ENCODE results near the gene CYP3A5. TPM values are rescaled to one million over a fixed set of nuclear protein-coding genes. Genes with fewer than 3 reads are reported as not detected.

The CYP3A5 gene
- total RNA-seq, 1 donor, result under 0.01 TPM

DNA sequence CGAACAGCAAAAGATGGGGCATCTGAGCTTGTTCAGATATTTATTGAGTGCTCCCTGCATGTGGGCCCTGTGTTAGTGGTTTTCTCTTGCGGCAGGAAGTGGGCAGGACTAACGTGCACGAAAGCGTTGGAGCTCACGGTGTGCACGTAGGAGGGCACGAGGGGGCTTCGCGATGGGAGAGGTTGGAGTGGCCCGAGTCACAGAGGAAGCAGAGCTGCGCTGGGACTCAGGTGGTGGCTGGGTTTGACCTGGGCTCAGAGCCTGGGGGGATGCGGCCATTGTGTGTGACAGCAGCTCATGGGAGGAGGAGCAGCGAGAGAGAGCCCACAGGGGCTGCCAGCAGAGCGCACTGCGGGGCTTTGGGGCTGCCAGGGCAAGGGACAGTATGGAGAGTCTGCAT lies 55.3 kb downstream of the CYP3A5 start:
- Histone ChIP-seq H3K4me2 (ENCODE audit: insufficient read depth, low read length) (no peak overlapping the region), H2AFZ (ENCODE audit: low read length) (no peak overlapping the region), H3K9me3 (ENCODE audit: low read depth, low read length) (no peaks in the 10 kb centered on the region), H3K27ac (ENCODE audit: low read depth, low read length) (no peak overlapping the region), H3K4me3 (ENCODE audit: insufficient read depth, low read length) (no peak overlapping the region), H3K27me3 (ENCODE audit: insufficient read depth, low read length) (no peaks in the 10 kb centered on the region), H3K36me3 (ENCODE audit: insufficient read depth, low read length) (peaks cover 88% of the 10 kb centered on the region), H3K79me2 (ENCODE audit: insufficient read depth, low read length) (peaks cover 5% of the 10 kb centered on the region), H4K20me1 (ENCODE audit: insufficient read depth, low read length) (peaks cover 7% of the 10 kb centered on the region), H3K4me1 (ENCODE audit: insufficient read depth, low read length) (no peaks in the 10 kb centered on the region)
- TF ChIP-seq, protein P1, sequence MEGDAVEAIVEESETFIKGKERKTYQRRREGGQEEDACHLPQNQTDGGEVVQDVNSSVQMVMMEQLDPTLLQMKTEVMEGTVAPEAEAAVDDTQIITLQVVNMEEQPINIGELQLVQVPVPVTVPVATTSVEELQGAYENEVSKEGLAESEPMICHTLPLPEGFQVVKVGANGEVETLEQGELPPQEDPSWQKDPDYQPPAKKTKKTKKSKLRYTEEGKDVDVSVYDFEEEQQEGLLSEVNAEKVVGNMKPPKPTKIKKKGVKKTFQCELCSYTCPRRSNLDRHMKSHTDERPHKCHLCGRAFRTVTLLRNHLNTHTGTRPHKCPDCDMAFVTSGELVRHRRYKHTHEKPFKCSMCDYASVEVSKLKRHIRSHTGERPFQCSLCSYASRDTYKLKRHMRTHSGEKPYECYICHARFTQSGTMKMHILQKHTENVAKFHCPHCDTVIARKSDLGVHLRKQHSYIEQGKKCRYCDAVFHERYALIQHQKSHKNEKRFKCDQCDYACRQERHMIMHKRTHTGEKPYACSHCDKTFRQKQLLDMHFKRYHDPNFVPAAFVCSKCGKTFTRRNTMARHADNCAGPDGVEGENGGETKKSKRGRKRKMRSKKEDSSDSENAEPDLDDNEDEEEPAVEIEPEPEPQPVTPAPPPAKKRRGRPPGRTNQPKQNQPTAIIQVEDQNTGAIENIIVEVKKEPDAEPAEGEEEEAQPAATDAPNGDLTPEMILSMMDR (IDR thresholded peaks at IDR 0.05; ENCODE audit: extremely low read depth, low read depth, low read length), result no peak
- DNase-seq (ENCODE audit: insufficient read length, low spot score, missing footprints), result no peak

DNA sequence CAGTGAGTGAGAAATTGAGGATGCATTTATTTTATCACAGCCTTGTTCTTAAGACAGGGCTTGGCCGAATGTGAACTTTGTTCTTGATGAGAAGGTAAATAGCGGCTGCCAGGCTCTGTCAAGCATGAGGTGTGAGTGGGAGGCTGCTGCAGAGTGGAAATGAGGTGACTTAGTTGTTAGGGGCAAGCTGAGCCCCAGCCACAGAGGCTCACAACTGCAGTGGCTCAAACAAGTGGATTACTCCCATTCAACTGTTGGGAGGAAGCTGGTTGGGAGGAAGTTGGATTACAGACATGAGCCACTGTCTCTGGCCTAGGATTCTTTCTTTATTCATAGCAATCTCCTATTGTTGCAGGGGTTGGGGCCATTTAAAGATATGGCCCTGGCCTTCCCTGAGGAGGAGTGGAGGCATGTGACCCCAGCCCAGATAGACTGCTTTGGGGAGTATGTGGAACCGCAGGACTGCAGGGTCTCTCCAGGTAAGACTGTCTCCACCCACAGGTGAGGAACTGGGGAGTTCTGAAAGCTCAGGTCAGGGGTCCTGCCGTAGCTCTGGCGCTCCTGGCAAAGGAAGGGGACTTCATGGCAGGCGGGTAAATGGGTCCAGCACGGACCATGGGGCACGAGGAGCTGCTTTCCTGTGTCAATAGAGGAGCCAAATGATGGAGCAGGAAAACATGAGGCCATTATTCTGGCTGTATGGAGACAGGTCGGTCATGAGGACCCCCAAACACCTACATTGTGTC lies 55.9 kb downstream of the CYP3A5 start:
- TF ChIP-seq, protein P1 (IDR thresholded peaks at IDR 0.05; ENCODE audit: extremely low read depth, low read depth, low read length), result no peak
- H3K9me3 ChIP-seq (ENCODE audit: low read depth, low read length), result no peaks in the 10 kb centered on the region
- H3K4me3 ChIP-seq (ENCODE audit: insufficient read depth, low read length), result no peak overlapping the region
- no peak overlapping the region for H2AFZ ChIP-seq (ENCODE audit: low read length)
- H3K4me2 ChIP-seq (ENCODE audit: insufficient read depth, low read length), result no peak overlapping the region
- no peak overlapping the region for H3K27ac ChIP-seq (ENCODE audit: low read depth, low read length)
- H3K27me3 ChIP-seq (ENCODE audit: insufficient read depth, low read length), result no peaks in the 10 kb centered on the region
- no peaks in the 10 kb centered on the region for H3K4me1 ChIP-seq (ENCODE audit: insufficient read depth, low read length)
- H4K20me1 ChIP-seq (ENCODE audit: insufficient read depth, low read length), result peaks cover 7% of the 10 kb centered on the region
- H3K36me3 ChIP-seq (ENCODE audit: insufficient read depth, low read length), result peaks cover 88% of the 10 kb centered on the region
- no peak for DNase-seq (ENCODE audit: insufficient read length, low spot score, missing footprints)
- H3K79me2 ChIP-seq (ENCODE audit: insufficient read depth, low read length), result peaks cover 7% of the 10 kb centered on the region

DNA sequence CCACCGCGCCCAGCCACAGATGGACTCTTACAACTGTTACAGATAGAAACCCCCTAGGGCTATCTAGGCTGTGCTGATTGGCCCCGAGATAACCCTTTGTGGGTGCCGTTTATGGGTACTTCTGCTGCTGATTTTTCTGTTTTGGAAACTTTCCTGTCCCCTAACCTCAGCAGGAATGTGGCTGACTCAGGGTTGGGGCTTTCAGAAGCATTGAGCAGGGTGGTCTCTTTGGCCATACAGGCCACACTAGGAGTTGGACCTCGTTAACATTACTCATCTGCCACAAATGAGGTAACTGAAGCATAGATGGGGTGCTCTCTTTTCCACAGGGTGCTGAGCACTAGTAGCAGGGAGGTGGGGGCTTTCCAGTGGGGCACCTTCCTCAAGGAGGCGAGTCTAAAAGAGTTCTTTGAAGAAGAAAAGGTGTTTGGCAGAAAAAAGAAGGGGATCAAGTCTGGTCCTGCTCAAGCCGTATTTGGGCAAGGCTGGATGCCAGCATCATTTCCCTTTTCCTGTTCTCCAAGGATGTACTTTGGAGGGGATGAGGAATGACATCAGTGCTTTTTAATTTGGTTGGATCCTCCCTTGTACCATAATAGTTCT lies 56.6 kb downstream of the CYP3A5 start:
- Histone ChIP-seq H2AFZ (ENCODE audit: low read length) (no peak overlapping the region), H4K20me1 (ENCODE audit: insufficient read depth, low read length) (peaks cover 7% of the 10 kb centered on the region), H3K4me2 (ENCODE audit: insufficient read depth, low read length) (no peak overlapping the region), H3K79me2 (ENCODE audit: insufficient read depth, low read length) (peaks cover 11% of the 10 kb centered on the region), H3K27ac (ENCODE audit: low read depth, low read length) (no peak overlapping the region), H3K4me1 (ENCODE audit: insufficient read depth, low read length) (peaks cover 3% of the 10 kb centered on the region), H3K27me3 (ENCODE audit: insufficient read depth, low read length) (no peaks in the 10 kb centered on the region), H3K9me3 (ENCODE audit: low read depth, low read length) (no peaks in the 10 kb centered on the region), H3K4me3 (ENCODE audit: insufficient read depth, low read length) (no peak overlapping the region), H3K36me3 (ENCODE audit: insufficient read depth, low read length) (peaks cover 83% of the 10 kb centered on the region)
- DNase-seq (ENCODE audit: insufficient read length, low spot score, missing footprints), result no peak
- TF ChIP-seq, protein P1 (IDR thresholded peaks at IDR 0.05; ENCODE audit: extremely low read depth, low read depth, low read length), result no peak

DNA sequence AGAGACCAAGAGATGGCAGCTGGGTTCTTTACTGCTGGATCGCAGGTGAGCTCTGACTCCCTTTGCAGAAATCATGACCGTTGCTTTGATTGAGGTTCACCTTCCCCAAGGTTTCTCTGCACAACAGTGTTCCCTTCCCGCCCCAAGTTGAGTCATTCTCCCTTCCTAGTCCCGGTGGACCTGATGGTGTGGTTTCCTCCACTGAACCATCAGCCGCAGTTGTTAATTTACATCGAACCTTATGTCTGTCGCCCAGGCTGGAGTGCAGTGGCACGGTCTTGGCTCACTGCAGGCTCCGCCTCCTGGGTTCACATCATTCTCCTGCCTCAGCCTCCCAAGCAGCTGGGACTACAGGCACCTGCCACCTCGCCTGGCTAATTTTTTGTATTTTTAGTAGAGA lies 57.2 kb downstream of the CYP3A5 start:
- Histone ChIP-seq H3K36me3 (ENCODE audit: insufficient read depth, low read length) (peaks cover 78% of the 10 kb centered on the region), H2AFZ (ENCODE audit: low read length) (no peak overlapping the region), H3K4me2 (ENCODE audit: insufficient read depth, low read length) (no peak overlapping the region), H3K27me3 (ENCODE audit: insufficient read depth, low read length) (no peaks in the 10 kb centered on the region), H4K20me1 (ENCODE audit: insufficient read depth, low read length) (peaks cover 10% of the 10 kb centered on the region), H3K27ac (ENCODE audit: low read depth, low read length) (no peak overlapping the region), H3K9me3 (ENCODE audit: low read depth, low read length) (no peaks in the 10 kb centered on the region), H3K79me2 (ENCODE audit: insufficient read depth, low read length) (peaks cover 17% of the 10 kb centered on the region), H3K4me1 (ENCODE audit: insufficient read depth, low read length) (peaks cover 7% of the 10 kb centered on the region), H3K4me3 (ENCODE audit: insufficient read depth, low read length) (no peak overlapping the region)
- TF ChIP-seq, protein P1 (IDR thresholded peaks at IDR 0.05; ENCODE audit: extremely low read depth, low read depth, low read length), result no peak
- no peak for DNase-seq (ENCODE audit: insufficient read length, low spot score, missing footprints)
